Measurements from ENCODE around the gene COL4A3. TPM values are rescaled to one million over a fixed set of nuclear protein-coding genes. Genes with fewer than 3 reads are reported as not detected.

The COL4A3 gene
- total RNA-seq, 1 donor from 2014 or later: 1.1 TPM

DNA sequence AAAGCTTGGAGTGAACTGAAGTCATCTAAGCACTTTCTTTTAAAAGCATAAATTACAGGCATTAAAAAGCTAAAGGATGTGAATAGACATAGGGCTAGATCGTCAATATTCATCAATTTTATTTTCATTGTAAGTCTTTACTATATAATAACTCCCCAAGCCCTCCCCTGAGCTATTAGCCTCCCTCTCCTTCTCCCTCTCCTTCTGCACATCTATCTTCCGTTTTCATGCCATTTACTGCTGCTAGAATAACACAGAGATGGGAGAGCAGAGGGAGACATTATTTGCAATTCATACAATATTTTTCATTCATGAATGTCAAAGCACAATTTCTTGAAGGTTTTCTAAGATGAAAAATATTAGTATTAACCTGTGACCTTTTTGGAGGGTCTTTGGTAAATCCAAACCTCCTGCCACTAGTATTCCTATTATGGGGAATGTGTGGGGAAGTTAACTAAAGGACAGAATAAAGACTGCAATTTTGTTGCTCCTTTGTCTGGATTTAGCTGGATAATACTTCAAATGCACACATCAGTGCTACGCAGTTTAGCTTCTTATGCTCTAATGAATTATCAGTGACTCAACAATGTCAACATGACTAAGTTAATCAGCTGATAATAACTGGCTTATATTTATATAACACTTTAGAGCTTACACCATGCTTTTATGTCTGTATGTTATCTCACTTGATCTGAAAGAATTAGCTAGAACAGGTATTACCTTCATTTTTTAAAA is 132.4 kb downstream of the COL4A3 start:
- Histone ChIP-seq H3K27ac (no peak overlapping the region), H3K36me3 (peaks cover 0 to 3% of the 10 kb centered on the region in 2 donors), H3K4me3 (no peak overlapping the region), H3K27me3 (no peaks in the 10 kb centered on the region), H3K4me1 (no peaks in the 10 kb centered on the region), H3K9me3 (no peaks in the 10 kb centered on the region)
- DNase-seq (ENCODE audit: low spot score in 2 of 2): no peak
- TF ChIP-seq, protein P1, sequence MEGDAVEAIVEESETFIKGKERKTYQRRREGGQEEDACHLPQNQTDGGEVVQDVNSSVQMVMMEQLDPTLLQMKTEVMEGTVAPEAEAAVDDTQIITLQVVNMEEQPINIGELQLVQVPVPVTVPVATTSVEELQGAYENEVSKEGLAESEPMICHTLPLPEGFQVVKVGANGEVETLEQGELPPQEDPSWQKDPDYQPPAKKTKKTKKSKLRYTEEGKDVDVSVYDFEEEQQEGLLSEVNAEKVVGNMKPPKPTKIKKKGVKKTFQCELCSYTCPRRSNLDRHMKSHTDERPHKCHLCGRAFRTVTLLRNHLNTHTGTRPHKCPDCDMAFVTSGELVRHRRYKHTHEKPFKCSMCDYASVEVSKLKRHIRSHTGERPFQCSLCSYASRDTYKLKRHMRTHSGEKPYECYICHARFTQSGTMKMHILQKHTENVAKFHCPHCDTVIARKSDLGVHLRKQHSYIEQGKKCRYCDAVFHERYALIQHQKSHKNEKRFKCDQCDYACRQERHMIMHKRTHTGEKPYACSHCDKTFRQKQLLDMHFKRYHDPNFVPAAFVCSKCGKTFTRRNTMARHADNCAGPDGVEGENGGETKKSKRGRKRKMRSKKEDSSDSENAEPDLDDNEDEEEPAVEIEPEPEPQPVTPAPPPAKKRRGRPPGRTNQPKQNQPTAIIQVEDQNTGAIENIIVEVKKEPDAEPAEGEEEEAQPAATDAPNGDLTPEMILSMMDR (IDR thresholded peaks at IDR 0.05): no peak
- intact Hi-C loops (cut with DNase I): no loop called here

DNA sequence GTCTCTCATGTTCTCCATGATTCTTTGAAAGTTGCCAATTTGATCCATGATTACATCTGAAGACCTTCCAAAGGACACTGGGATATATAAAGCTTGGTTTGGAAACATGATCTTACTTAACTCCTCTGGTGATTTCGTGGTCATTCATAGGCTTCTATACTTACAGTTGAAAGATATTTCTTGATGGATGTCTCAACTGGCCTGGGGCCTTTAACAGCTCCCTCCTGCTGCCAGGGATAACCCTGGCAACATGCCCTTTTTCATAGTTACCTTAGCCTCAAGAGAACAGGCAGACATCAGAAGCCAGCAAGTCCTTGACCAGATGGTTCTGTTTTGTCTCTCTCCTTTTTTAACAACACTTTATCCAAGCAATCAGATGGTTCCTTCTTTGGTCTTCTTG is 137.1 kb downstream of the COL4A3 start:
- Histone ChIP-seq H3K36me3 (peaks cover 3 to 4% of the 10 kb centered on the region in 2 donors), H3K27me3 (no peaks in the 10 kb centered on the region), H3K4me1 (no peaks in the 10 kb centered on the region), H3K9me3 (no peaks in the 10 kb centered on the region), H3K4me3 (no peak overlapping the region), H3K27ac (no peak overlapping the region)
- TF ChIP-seq, protein P1 (IDR thresholded peaks at IDR 0.05): no peak
- intact Hi-C loops (cut with DNase I): no loop called here
- no peak for DNase-seq (ENCODE audit: low spot score in 2 of 2)

DNA sequence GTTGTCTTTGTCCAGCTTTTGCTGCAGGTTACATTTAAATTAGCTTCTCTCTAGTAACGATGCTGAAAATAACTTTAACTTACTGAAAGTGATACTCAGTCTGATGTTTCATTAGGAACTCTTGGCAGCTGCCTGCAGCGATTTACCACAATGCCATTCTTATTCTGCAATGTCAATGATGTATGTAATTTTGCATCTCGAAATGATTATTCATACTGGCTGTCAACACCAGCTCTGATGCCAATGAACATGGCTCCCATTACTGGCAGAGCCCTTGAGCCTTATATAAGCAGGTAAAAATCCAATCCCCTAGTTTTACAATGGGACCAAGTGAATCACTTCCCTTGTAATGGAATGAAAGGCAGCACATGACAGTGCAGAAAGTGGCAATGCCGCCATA is 144.4 kb downstream of the COL4A3 start:
- Histone ChIP-seq H3K4me1 (no peaks in the 10 kb centered on the region), H3K4me3 (no peak overlapping the region), H3K27me3 (no peaks in the 10 kb centered on the region), H3K27ac (no peak overlapping the region), H3K36me3 (peaks cover 3 to 7% of the 10 kb centered on the region in 2 donors), H3K9me3 (no peaks in the 10 kb centered on the region)
- intact Hi-C loops (cut with DNase I): no loop called here
- no peak for DNase-seq (ENCODE audit: low spot score in 2 of 2)
- TF ChIP-seq, protein P1 (IDR thresholded peaks at IDR 0.05): no peak

DNA sequence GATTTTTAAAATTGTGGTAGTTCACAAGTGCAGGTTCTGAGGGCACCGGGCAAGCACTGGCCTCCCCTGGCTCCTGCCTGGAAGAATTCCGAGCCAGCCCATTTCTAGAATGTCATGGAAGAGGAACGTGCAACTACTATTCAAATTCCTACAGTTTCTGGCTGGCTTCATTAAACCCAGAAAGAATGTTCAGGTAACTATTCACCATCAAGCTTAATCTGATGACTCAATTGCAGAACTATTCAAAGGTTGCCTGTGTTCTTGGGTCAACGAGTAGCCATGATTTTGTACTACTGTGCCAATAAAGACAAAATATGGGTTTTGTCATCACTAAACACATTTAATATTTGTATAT is 146.3 kb downstream of the COL4A3 start:
- H3K9me3 ChIP-seq: no peaks in the 10 kb centered on the region
- TF ChIP-seq, protein P1 (IDR thresholded peaks at IDR 0.05): no peak
- H3K27ac ChIP-seq: no peak overlapping the region
- no peak for DNase-seq (ENCODE audit: low spot score in 2 of 2)
- no peak overlapping the region for H3K4me3 ChIP-seq
- H3K27me3 ChIP-seq: no peaks in the 10 kb centered on the region
- H3K4me1 ChIP-seq: no peaks in the 10 kb centered on the region
- peaks cover 3 to 6% of the 10 kb centered on the region in 2 donors for H3K36me3 ChIP-seq
- intact Hi-C loops (cut with DNase I): no loop called here

DNA sequence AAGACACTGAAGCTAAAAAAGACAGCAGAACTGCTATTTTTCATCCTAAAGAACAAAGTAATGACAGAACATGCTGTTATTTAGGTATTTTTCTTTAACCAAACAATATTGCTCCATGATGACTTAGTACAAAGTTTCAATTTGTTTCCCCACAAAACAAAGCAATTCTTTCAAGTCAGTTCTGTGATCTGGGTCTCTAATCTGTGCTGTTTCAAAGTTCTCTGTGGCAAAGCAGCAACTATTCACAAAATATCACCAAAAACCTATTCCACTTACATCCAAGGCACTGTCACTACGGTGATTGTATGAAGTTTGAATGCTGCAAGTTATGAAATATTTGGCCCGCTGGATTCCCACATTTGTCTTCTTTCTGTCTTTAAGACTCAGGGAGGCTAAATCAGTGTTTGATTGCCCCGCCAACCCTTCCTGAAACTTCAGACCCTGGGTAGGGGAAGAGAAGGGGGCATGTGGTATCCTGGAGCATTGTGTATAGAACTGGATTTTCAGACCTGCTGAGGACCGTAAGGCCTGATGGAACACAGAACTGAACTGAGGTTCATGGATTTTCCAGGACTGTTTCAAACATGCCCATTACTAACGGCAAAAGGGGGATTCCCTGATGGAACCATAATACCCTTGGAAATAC is 147.6 kb downstream of the COL4A3 start:
- Histone ChIP-seq H3K9me3 (no peaks in the 10 kb centered on the region), H3K27ac (no peak overlapping the region), H3K4me1 (no peaks in the 10 kb centered on the region), H3K36me3 (peaks cover 3 to 6% of the 10 kb centered on the region in 2 donors), H3K4me3 (no peak overlapping the region), H3K27me3 (no peaks in the 10 kb centered on the region)
- intact Hi-C loops (cut with DNase I): no loop called here
- TF ChIP-seq, protein P1 (IDR thresholded peaks at IDR 0.05): no peak
- no peak for DNase-seq (ENCODE audit: low spot score in 2 of 2)
